ENCODE data around the gene CCR8.

- TF ChIP-seq CTCF (conservative IDR thresholded peaks at IDR 0.05; ENCODE audit: low read depth, low read length) (no peak), EZH2 (IDR thresholded peaks at IDR 0.05; ENCODE audit: low read length, unreplicated experiment) (no peak)
Measured at GRCh38 chr3:39295184-39295775, 34.2 kb upstream of the CCR8 start.

All from PC-3 (cell line).